Tibial artery (tissue), 4 donors: ENCODE data around the gene ACVR2A.

Source experiments
- DNase-seq, 2 donors: peaks; one replicate each; pipeline ENCODE4 v3.0.0-alpha.2; 2019
- H3K27ac ChIP-seq, 2 donors: fragments of 200-600 bp; sonication (generic) in 1 of 2; 1 replicate in 1 of 2; 2 replicates in 1 of 2; pipeline ENCODE4 v1.5.1; 2018 to 2019; ENCODE audit warnings: mild to moderate bottlenecking in 1 of 2
- H3K27me3 ChIP-seq, 2 donors: fragments of 200-600 bp; sonication (generic) in 1 of 2; one replicate each; pipeline versions ENCODE4 v1.5.1 to v1.6.0; 2016 to 2019
- H3K36me3 ChIP-seq, 3 donors: fragments of 200-600 bp; sonication (generic) in 2 of 3; one replicate each; pipeline ENCODE4 v1.5.1; 2016 to 2019; ENCODE audit warnings: mild to moderate bottlenecking in 2 of 3
- H3K4me1 ChIP-seq, 4 donors: fragments of 200-600 bp; sonication (generic) in 2 of 4; 1 replicate in 3 of 4; 2 replicates in 1 of 4; pipeline ENCODE4 v1.5.1; 2016 to 2019
- H3K4me3 ChIP-seq, 2 donors: fragments of 200-600 bp; sonication (generic) in 1 of 2; 1 replicate in 1 of 2; 2 replicates in 1 of 2; pipeline ENCODE4 v1.5.1; 2018 to 2019; ENCODE audit warnings: mild to moderate bottlenecking in 2 of 2
- H3K9me3 ChIP-seq, 3 donors: fragments of 200-600 bp; sonication (generic) in 1 of 3; one replicate each; pipeline ENCODE4 v1.5.1; 2016 to 2019
- CTCF ChIP-seq, 2 experiments: fragments of 200-600 bp in 1 of 2; fragments of 450-650 bp in 1 of 2; IDR thresholded peaks; one replicate each; pipeline ENCODE4 v1.5.1; 2017 to 2019; ENCODE audit warnings: antibody characterized with exemption in 2 of 2, mild to moderate bottlenecking in 1 of 2, moderate library complexity in 1 of 2
- intact Hi-C: fragments of 100-400 bp; cut with DNase I; formaldehyde crosslinking; loops from one replicate; pipeline ENCODE4 v1.15.0; 2023; ENCODE audit warnings: low total_unique reads

Gene ACVR2A

GRCh38 chr2:147836099-147836498 is 8.7 kb upstream of the ACVR2A start:
- Histone ChIP-seq H3K36me3 (no peaks in the 10 kb centered on the region), H3K4me3 (no peak overlapping the region), H3K27me3 (no peaks in the 10 kb centered on the region), H3K9me3 (peaks cover 0 to 2% (median 0%) of the 10 kb centered on the region in 3 donors), H3K27ac (no peak overlapping the region), H3K4me1 (no peaks in the 10 kb centered on the region)
- intact Hi-C loops: loop anchor here (10.0 kb wide), 1 partner anchor 1739 kb away; no protein-coding TSS in a partner anchor
- DNase-seq: no peak
- no peak for TF ChIP-seq CTCF (IDR thresholded peaks at IDR 0.05)

- no peaks in the 10 kb centered on the region for H3K36me3 ChIP-seq
- no peaks in the 10 kb centered on the region for H3K9me3 ChIP-seq
- no peak for TF ChIP-seq CTCF (IDR thresholded peaks at IDR 0.05)
- peak overlapping the region; percentile 67 to 82 for H3K4me3 ChIP-seq
- no peaks in the 10 kb centered on the region for H3K27me3 ChIP-seq
- peaks cover 0 to 26% (median 12%) of the 10 kb centered on the region in 4 donors for H3K4me1 ChIP-seq
- intact Hi-C loops: loop anchor here (5.0 kb wide), 1 partner anchor 179 kb away; the partner anchor contains the start of genes MBD5 and ORC4
- peak overlapping the region; percentile 93 to 96 for H3K27ac ChIP-seq
- DNase-seq: no peak
These were observed 1.4 kb upstream of the ACVR2A start for GRCh38 chr2:147843391-147843863.

GRCh38 chr2:147843864-147844696 is 749 bp upstream of the ACVR2A start:
- H3K27ac ChIP-seq: peak overlapping the region; percentile 93 to 96
- no peaks in the 10 kb centered on the region for H3K27me3 ChIP-seq
- intact Hi-C loops: loop anchor here (5.0 kb wide), 1 partner anchor 178 kb away; the partner anchor contains the start of genes MBD5 and ORC4
- H3K4me3 ChIP-seq: peak overlapping the region; percentile 67 to 82
- peaks cover 0 to 30% (median 12%) of the 10 kb centered on the region in 4 donors for H3K4me1 ChIP-seq
- peak; percentile 91 to 95 for DNase-seq
- H3K36me3 ChIP-seq: no peaks in the 10 kb centered on the region
- peak in 1 of 2 experiments; percentile 25 for TF ChIP-seq CTCF (IDR thresholded peaks at IDR 0.05)
- H3K9me3 ChIP-seq: no peaks in the 10 kb centered on the region

GRCh38 chr2:147845411-147845971 is 662 bp downstream of the ACVR2A start:
- Histone ChIP-seq H3K4me1 (peaks cover 0 to 38% (median 12%) of the 10 kb centered on the region in 4 donors), H3K9me3 (no peaks in the 10 kb centered on the region), H3K27me3 (no peaks in the 10 kb centered on the region), H3K36me3 (no peaks in the 10 kb centered on the region), H3K27ac (peak overlapping the region; percentile 91 to 96), H3K4me3 (peak overlapping the region; percentile 67 to 82)
- TF ChIP-seq CTCF (IDR thresholded peaks at IDR 0.05): no peak
- intact Hi-C loops: no loop called here
- DNase-seq: no peak

GRCh38 chr2:147846412-147847081 is 1.7 kb downstream of the ACVR2A start:
- Histone ChIP-seq H3K4me3 (peak overlapping the region; percentile 67 to 82), H3K27me3 (no peaks in the 10 kb centered on the region), H3K9me3 (no peaks in the 10 kb centered on the region), H3K36me3 (no peaks in the 10 kb centered on the region), H3K27ac (peak overlapping the region in 1 of 2 donors; percentile 91), H3K4me1 (peaks cover 0 to 43% (median 12%) of the 10 kb centered on the region in 4 donors)
- TF ChIP-seq CTCF (IDR thresholded peaks at IDR 0.05): no peak
- DNase-seq: no peak
- intact Hi-C loops: no loop called here
